HG03354 (cell line): ENCODE measurements around the gene NUP42.
"Not testable (repeated sequence)": the region's sequence is repeated elsewhere in the genome, so short reads cannot be mapped to it uniquely, and the experiment has no call there.

Experiments
- ATAC-seq: cut with Tn5 transposase; IDR thresholded peaks from one replicate; pipeline ENCODE4 v1.9.1; 2021; ENCODE audit warnings: mild to moderate bottlenecking; ENCODE audit not compliant: unreplicated experiment, poor library complexity, severe bottlenecking

NUP42 gene, protein sequence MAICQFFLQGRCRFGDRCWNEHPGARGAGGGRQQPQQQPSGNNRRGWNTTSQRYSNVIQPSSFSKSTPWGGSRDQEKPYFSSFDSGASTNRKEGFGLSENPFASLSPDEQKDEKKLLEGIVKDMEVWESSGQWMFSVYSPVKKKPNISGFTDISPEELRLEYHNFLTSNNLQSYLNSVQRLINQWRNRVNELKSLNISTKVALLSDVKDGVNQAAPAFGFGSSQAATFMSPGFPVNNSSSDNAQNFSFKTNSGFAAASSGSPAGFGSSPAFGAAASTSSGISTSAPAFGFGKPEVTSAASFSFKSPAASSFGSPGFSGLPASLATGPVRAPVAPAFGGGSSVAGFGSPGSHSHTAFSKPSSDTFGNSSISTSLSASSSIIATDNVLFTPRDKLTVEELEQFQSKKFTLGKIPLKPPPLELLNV

DNA sequence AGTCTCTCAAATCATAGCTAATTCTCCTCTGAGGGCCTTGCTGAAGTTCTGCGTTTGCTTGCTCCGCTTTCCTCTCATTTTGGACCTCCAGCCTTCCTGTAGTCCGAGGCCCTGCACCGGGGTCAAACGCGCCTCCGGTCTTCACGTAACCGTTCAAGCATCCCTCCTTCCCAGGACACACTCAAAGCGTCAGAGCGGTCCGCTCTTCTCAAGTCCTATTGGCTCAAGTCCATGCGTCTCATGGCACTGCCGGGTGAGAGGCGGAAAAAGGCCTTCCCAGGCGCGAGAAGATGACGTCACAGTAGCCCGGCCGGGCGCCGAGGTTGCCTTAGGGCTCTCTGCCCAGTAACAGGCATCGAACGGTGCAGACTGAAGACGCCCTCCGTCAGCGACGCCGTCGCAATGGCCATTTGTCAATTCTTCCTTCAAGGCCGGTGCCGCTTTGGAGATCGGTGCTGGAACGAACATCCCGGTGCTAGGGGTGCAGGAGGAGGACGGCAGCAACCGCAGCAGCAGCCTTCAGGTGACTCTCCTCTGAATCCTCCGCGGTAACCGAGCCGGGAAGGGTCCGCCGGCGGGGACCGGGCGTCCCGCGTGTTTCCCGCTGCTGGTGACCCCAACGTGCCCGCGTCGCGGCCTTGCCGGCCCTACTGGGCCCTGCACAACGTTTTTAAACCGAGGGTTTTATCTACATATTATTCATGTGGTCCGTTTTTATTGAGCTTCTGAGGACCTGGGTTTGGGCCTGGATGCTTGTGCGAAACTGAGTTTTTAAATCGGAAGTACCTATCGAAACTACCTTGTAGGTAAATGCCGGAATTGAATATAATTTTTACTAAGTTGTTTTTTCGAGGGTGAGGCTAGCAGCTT is at the start of gene NUP42:
NUP42 (plus strand) TSS at position 365 of the 870 bp plus-strand sequence; CDS start at position 403, 38 bp downstream.
- ATAC-seq = peak; percentile 94

DNA sequence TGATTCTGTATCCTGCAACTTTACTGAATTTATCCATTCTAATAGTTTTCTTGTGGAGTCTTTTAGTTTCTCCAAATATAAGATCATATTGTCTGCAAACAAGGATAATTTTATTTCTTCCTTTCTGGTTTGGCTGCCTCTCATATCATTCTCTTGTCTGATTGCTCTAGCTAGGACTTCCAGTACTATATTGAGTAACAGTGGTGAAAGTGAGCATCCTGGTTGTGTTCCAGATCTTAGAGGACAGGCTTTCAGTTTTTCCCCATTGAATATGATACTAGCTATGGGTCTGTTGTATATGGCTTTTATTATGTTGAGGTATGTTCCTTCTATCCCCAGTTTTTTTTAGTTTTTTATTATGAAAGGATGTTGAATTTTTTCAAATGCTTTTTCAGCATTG is 48.1 kb upstream of the NUP42 start:
- no peak for ATAC-seq

DNA sequence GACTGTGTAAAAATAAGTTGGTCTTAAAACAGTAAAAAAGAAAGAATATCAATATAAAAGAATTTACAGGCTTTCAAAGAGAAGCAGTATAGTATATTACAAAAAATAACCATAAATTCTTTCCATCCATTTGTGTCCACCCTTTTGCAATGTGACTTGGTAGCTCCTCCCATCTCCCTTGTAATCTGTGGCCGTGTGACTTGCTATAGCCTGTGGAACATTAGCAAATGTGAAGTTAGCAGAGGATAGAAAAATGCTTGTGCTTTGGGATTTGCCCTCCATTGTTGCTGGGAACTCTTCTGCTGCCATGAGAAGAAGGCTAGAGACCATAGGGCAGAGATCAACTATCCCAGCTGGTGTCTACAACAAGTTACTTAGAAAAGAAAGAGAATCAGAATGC is 46.1 kb upstream of the NUP42 start:
- no peak for ATAC-seq

DNA sequence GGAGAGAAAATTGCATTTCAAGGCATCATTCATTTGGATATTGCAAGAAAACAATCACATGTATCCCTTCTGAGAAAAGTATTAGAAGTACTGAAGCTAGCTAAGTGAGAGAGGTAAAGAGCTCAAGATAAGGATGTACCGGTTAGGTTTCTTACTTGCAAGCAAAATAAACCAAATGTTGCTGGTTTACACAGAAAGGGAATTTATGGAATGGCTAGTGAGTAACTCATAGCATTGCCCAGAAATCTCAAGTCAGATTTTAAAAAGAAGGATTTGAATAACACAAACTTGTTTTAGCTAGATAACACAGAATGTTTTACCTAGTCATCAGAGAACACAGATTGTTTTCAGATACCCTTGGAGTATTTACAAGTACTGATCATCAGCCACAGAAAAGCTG is 45.6 kb upstream of the NUP42 start:
- ATAC-seq = no peak

DNA sequence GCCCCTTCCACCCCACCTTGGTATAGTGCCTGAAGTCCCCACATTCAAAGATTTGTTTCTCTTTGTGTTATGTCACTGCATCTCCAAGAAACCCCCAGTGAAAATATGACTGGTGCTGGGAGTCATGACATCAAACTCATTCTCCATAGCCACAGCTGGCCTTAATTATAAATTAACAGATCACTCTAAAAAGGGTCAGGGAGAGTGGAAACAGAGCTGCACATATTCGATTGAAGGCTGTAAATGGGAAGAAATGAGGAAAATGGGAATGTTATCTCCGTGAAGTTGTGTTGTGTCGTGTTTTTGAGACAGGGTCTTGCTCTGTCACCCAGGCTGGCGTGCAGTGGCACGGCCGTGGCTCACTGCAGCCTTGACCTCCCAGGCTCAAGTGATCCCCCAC is 24.2 kb upstream of the NUP42 start:
- no peak for ATAC-seq

DNA sequence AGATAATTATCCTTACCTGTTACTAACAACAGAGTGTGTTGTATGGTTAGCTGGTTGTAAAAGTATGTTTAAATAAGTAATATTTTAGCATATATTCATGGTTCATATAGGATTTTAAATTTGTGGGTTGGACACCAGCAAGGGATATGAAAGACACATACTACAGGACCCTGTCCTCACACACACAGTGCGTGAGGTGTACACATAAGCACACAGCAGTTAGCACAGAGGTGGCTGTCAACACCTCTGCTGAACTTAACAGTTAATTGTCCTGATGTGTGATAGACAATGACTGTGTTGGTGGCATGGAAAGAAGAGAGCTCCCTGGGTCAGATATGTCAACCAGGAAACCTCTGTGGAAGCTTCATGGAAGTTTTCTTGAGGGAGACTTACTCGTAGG is 23.3 kb upstream of the NUP42 start:
- no peak for ATAC-seq

DNA sequence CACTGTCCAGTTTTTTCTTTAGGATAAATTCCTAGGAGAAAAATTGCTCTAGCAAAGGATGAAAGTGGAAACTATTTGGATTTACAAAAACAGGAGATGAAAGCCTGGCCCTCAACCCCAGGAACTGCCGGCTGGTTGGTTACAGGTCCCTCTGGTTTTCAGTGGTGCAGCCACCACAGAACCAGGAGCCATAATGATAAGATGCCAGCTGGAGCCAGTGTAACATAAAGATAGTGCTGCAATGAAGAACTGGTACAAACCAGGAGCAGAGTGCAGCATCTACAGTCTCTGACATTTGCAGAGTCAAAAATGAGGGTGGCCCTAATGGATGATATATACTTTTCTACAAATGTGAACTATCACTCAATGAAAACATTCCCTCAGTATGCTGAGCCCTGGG is 20.4 kb upstream of the NUP42 start:
- ATAC-seq = no peak

DNA sequence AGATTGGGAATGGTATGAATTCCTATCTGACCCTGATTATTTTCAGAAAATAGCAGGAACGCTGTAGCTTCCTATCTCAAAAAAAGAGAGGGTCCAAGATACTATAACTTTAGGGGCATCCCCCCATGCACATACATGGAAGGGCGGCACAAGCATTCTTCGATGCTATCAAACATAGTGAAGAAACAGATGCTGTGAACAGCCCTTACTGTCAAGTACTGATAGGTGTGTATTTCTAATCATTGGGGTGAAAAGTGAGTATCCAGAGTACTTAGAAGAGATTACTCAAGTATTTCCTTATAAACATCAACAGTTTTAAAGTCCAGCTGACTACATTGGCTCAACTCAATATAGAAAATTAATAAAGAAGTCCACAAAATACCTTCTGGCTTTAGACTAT is 17.0 kb upstream of the NUP42 start:
- ATAC-seq = no peak

DNA sequence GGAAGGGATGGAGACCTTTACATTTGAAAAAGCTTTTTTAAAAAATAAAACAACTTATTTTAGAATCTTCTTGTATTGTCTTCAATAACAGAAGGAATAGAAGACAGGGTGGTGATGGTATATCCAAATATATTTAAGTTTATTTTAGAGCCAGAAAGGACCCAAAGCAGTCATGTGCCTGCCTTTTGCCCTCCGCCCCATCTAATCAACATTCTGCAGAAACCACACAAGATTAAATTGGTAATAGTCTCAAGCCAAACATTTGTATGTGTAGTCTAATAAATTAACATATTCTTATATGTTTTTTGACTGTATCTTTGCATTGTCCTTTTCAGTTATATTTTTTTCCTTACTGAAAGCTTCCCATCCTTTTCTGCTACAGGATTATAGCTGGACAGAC is 16.5 kb upstream of the NUP42 start:
- no peak for ATAC-seq

DNA sequence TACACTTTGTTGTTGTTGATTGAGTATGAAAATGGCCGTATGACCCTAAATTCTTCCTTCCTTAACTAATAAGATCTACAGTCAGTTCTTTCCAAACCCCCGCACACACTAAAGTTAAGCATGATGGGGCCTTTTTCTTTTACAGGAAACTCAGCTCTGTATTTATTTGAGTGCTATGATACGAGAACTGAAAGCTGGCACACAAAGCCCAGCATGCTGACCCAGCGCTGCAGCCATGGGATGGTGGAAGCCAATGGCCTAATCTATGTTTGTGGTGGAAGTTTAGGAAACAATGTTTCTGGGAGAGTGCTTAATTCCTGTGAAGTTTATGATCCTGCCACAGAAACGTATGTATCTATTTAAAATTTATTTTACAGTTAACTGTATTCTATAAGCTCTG is 14.2 kb upstream of the NUP42 start:
- ATAC-seq = no peak

DNA sequence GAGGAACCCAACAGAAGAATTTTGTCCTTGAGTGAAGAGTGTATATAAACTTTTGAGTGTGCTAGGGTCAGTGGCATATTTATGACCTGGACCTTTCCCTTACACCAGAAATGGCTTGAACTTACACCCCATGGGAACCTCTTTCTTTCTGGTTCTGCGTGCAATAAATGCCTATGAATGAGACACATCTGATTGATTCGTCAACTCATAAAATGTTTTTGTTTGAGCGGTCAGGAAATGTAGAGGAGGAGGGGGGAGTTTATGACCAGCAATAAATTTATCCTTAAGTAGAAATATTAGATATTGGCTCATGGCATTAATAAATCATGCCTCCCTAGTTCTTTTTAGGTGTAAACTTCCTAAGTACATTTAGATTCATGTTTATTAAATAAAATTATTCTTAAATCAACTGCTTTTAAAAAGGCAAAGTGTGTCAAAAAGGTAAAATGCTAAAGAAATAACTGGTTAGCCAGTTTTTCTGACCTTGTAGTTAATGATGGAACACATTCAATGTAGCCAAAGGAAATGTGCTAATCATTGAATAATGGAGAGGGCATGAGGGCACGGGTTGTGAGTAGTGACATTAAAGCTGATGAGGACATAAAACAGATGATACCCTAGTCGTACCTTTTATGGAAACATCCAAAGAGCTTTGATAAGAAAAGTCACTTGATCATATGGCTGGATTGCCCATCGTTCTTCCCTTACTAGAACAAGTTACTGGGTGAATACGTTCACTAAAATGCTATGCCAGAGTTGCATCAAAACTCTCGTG is 13.6 kb upstream of the NUP42 start:
- ATAC-seq = no peak

DNA sequence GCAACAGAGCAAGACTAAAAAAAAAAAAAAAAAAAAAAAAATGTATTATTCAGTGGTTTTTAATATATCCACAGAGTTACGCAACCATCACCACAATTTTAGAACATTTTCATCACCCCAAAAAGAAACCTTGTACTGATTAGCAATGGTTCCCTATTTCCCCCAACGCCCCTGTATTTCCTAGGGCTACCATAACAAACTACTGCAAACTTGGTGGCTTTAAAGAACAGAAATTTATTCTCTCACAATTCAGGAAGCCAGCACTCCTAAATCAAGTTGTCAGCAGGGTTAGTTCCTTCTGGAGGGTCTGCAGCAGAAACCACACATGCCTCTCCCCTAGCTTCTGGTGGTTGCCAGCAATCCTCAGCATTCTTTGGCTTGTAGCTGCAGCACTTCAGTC is 5.9 kb upstream of the NUP42 start:
- no peak for ATAC-seq

DNA sequence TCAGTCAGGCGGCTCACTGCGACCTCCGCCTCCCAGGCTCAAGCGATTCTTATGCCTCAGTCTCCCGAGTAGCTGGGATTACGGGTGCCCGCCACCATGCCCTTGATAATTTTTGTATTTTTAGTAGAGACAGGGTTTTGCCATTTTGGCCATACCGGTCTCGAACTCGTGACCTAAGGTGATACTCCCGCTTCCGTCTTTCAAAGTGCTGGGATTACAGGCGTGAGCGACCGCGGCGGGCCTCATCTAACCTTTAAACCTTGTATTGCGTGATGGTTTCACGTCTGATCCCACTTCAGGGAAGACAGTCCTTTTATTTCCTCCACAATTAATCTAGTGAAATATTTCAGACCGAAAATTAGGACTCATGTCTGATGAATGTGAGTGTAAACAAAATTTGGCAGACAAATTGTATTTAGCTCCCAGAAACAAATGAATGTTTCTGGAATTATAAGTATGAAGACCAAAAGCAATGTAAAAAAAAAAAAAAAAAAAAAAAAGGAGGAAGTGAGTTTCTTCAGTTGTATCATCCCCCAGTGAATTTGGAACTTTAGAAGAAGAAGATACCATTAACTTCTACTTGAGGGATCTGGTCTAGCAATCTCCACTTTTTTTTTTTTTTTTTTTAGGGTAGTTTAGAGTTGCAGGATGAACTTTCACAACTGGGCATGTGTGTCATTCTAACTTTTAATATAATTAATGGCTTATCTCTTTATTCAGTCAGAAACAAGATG is 1.6 kb downstream of the NUP42 start:
- no peak for ATAC-seq

DNA sequence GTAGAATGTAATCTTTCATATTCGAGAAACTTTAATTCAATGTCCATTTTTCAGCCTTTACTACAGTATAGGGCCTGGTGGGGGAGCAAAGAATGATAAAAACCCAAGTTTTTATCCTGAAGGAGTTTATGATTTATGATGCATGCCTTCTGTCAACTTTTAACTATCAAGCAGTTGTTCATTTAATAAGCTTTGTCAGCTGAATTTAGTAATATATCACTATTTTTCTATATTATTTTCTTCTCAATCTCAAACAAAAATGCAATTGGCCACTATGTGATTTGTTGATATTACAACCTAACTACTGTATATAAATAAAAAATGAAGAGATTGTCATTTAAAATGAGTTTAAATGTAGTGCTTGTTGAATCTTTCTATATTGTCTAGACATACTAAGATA is 2.4 kb downstream of the NUP42 start:
- no peak for ATAC-seq

DNA sequence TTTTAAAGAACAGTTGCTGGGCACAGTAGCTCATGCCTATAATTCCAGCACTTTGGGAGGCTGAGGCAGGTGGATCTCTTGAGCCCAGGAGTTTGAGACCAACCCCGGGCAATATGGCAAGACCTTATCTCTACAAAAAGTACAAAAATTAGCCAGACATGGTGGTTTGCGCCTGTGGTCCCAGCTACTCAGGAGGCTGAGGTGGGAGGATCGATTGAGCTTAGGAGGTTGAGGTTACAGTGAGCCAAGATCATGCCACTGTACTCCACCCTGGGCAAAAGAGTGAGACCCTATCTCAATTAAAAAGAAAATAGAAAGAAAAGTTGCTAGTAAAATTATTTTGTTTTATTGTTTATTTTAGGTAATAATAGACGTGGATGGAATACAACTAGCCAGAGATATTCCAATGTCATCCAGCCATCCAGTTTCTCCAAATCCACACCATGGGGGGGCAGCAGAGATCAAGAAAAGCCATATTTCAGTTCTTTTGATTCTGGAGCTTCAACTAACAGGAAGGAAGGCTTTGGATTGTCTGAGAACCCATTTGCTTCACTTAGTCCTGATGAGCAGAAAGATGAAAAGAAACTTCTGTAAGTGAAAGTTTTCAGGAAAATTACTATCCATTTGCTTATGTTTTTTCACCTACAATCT is 3.0 kb downstream of the NUP42 start:
- ATAC-seq = no peak

DNA sequence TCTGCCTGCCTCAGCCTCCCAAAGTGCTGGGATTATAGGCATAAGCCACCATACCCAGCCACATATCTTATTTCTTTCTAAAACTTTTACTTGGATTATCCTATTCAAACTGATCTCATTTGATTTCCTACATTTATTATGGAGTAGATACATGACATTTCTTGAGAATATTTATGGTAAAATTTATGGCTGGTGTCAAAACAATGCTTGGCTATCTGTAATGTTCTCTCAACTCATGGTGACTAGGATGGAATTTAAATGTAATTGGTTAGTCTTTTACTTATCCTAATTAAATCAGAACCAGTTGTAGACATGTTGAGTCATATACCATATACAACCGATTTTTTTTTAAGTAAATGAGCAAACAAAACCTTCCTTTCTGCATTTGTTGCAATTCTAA is 4.1 kb downstream of the NUP42 start:
- ATAC-seq = no peak

DNA sequence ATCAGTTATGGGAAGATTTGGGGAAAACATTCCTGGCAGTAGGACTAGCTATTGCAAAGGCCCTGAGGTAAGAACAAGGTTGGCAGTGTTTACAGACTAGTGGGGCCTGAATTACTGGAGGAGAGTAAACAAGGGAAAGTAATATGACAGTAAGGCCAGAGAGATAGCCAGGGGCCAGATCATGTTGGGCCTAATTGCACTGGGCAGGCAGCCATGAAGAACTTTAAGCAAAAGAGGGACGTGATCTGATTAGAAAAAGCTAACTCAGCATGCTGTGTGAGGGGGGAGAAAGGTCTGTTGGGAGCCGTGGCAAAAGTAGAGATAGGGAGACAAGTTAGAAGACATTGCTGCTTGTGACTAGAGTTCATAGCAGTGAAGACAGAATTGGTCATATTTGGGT is 9.2 kb downstream of the NUP42 start:
- ATAC-seq = no peak

DNA sequence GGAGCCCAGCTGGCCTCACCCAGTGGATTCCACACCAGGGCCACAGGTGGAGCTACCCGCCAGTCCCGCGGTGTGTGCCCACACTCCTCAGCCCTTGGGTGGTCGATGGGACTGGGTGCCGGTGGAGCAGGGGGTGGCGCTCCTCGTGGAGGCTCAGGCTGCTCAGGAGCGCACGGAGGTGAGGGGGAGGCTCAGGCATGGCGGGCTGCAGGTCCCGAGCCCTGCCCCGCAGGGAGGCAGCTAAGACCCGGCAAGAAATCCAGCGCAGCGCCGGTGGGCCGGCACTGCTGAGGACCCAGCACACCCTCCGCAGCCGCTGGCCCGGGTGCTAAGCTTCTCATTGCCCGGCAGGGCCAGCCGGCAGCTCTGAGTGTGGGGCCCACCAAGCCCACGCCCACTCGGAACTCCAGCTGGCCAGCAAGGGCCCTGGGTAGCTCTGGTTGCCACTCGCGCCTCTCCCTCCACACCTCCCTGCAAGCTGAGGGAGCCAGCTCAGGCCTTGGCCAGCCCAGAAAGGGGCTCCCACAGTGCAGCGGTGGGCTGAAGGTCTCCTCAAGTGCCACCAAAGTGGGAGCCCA is 11.9 kb downstream of the NUP42 start:
- ATAC-seq = not testable (repeated sequence)

DNA sequence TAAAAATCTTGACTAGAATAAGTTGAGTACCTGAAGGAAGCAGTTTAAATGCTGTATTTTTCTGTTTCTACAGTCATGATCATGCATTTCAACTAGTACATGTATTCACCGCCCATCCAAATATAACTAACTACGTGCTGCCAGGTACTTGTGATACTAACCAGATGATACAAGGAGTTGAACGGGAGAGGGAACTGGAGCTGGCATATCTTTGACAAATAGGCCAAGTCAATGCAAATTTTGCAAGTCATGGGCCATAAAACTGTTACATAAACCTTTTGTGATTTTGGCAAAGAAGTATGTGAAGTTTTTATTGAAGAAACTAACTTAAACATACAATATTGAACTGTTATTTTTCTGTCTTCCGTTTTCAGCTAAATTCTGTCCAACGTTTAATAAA is 14.5 kb downstream of the NUP42 start:
- ATAC-seq = no peak
